Measurements from ENCODE around the gene FAM221A.

DNA sequence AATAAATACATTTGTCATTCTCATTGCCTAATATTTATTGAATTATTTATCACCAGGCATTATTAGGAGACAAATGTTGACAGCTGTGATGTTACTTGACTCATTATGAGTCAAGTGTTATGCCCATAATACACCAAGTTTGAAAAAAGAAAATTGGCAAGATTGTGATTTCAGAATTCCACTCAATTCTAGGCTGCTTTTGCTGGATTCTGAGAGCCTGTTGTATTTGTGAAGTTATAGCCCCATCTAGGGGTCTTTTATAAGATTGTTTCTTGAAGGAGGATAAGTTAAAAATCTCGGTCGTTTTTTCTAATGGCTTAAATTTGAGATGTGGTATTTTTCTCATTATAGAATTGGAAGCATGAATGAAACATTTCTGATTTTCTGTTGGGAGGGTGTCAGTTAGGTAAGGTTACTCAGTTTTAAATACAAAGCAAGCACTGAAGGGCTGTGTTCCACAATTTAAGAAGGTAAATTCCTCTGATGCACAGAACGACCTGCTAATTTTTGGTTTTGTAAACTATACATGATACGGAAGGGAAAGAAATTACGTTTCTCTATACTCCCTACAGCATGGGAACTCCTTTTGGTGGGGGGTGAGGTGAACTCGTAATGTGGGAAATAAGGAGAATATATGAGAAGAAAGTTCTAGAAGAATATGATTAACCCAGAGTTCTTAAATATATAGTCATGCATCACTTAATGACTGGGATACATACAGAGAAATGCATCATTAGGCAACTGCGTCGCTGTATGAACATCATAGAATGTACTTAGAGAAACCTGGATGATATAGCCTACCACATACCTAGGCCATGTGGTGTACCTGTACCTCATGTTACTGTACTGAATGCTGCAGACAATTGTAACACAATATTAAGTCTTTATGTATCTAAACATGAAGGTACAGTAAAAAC is 32.6 kb downstream of the FAM221A start:
- TF ChIP-seq, protein P1, sequence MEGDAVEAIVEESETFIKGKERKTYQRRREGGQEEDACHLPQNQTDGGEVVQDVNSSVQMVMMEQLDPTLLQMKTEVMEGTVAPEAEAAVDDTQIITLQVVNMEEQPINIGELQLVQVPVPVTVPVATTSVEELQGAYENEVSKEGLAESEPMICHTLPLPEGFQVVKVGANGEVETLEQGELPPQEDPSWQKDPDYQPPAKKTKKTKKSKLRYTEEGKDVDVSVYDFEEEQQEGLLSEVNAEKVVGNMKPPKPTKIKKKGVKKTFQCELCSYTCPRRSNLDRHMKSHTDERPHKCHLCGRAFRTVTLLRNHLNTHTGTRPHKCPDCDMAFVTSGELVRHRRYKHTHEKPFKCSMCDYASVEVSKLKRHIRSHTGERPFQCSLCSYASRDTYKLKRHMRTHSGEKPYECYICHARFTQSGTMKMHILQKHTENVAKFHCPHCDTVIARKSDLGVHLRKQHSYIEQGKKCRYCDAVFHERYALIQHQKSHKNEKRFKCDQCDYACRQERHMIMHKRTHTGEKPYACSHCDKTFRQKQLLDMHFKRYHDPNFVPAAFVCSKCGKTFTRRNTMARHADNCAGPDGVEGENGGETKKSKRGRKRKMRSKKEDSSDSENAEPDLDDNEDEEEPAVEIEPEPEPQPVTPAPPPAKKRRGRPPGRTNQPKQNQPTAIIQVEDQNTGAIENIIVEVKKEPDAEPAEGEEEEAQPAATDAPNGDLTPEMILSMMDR (IDR thresholded peaks at IDR 0.05): peak in 2 of 3 donors; percentile 55 to 65
- TF ChIP-seq POLR2A (IDR thresholded peaks at IDR 0.05): no peak
